ENCODE data around the gene COP1. TPM values are rescaled to one million over a fixed set of nuclear protein-coding genes. Genes with fewer than 3 reads are reported as not detected.

Gene COP1
- total RNA-seq, 6 donors from 2014 or later = 40.4 to 113 (median 68.3) TPM

DNA sequence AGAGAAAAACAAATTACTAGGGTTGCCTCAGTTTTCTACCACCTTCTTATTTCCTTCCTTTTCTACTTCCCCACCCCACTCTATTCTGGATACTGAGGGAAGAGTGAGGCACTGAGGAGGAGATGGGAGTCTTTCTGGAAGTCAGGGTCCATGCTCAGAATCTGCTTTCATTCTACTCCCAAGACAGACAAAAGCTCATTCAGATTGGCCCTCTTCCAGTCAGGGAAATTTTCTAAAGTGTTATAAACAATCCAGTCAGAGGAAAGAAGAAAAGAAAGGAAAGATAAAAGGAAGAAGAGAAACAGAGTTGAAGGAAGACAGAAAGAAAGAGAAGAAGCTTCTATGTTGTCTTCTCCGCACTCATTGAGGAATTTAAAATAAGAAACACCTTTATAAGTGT is 228.6 kb downstream of the COP1 start:
- ATAC-seq (ENCODE audit: low FRiP score in 2 of 2) (no peak), DNase-seq (no peak)
- 88 to 97% methylated on average over 1 of the region's 1 CpG for WGBS, 2 donors

DNA sequence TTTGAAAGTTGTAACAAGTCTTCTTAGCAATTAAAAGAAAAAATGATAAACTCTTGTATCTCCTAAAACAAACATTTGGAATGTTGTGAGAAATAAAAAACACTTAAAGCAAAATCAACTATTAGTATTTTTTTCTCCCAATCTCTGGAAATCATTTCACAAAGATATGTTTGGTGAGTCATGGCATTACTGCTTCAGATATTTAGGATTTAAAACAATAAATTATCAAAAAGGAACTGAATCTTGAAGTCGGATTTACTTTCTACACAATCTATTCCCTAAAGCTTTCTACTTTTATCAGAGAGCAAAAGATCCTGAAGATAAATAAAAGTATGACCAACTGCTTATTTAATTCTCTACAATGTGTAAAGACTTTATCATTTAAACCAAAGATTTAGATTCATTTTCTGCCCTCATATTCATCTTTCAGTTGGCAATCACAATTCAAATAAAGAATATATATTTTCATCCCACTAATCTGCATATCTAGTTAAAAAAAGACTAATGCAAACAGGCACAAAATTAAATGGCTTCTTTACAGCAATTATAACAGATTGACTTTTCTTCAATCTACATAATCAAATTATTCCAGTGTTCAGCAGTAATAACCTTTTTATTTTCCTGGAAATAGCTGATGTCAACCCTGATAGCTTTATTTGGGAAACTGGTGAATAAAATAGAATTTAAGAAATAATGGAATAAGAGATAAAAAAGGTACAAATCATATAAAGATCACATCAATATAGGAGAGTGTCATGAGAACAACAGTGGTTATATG is 230.0 kb downstream of the COP1 start:
- TF ChIP-seq EP300 (IDR thresholded peaks at IDR 0.05) (no peak), POLR2AphosphoS5 (IDR thresholded peaks at IDR 0.05) (no peak)
- H3K4me3 ChIP-seq = no peak overlapping the region
- H3K27ac ChIP-seq = no peak overlapping the region
- ATAC-seq (ENCODE audit: low FRiP score in 2 of 2) = no peak
- no peaks in the 10 kb centered on the region for H3K9me3 ChIP-seq
- H3K4me1 ChIP-seq = peaks cover 0 to 9% (median 3%) of the 10 kb centered on the region in 4 donors
- no peak for DNase-seq
- peaks cover 0 to 16% (median 2%) of the 10 kb centered on the region in 4 donors for H3K36me3 ChIP-seq
- WGBS, 2 donors = 89 to 90% methylated on average over 1 of the region's 1 CpG
- H3K27me3 ChIP-seq = no peaks in the 10 kb centered on the region

More for the DNA sequence above, 228.6 kb downstream of the COP1 start:
- H3K4me1 ChIP-seq = peaks cover 0 to 9% (median 3%) of the 10 kb centered on the region in 4 donors
- H3K36me3 ChIP-seq = peaks cover 0 to 25% (median 9%) of the 10 kb centered on the region in 4 donors
- H3K9me3 ChIP-seq = peaks cover 0 to 5% (median 0%) of the 10 kb centered on the region in 4 donors
- H3K27ac ChIP-seq = no peak overlapping the region
- no peaks in the 10 kb centered on the region for H3K27me3 ChIP-seq
- TF ChIP-seq, protein P1, sequence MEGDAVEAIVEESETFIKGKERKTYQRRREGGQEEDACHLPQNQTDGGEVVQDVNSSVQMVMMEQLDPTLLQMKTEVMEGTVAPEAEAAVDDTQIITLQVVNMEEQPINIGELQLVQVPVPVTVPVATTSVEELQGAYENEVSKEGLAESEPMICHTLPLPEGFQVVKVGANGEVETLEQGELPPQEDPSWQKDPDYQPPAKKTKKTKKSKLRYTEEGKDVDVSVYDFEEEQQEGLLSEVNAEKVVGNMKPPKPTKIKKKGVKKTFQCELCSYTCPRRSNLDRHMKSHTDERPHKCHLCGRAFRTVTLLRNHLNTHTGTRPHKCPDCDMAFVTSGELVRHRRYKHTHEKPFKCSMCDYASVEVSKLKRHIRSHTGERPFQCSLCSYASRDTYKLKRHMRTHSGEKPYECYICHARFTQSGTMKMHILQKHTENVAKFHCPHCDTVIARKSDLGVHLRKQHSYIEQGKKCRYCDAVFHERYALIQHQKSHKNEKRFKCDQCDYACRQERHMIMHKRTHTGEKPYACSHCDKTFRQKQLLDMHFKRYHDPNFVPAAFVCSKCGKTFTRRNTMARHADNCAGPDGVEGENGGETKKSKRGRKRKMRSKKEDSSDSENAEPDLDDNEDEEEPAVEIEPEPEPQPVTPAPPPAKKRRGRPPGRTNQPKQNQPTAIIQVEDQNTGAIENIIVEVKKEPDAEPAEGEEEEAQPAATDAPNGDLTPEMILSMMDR (IDR thresholded peaks at IDR 0.05) = no peak
- no peak for TF ChIP-seq POLR2AphosphoS5 (IDR thresholded peaks at IDR 0.05)
- H3K4me3 ChIP-seq = no peak overlapping the region

DNA sequence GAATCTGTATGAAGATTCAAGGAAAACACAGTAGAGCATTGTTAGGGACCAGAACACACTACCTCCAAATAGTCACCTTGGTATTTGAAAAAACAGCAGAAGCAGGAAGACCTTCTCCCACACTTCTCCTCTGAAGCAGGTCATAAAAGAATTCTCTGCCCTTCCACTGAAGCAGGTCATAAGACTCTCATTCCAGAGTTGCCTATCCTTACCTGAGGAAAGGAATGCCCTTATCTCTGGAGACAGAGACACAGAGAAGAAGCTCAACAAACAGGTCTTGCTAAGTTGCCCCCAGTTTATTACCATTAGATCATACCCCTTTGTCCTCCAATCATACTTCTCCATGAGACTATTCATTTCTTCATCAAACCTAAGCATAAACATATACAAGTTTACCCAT is 237.9 kb downstream of the COP1 start:
- Histone ChIP-seq H3K4me3 (no peak overlapping the region), H3K4me1 (no peaks in the 10 kb centered on the region), H3K9me3 (no peaks in the 10 kb centered on the region), H3K36me3 (peaks cover 0 to 39% (median 11%) of the 10 kb centered on the region in 4 donors), H3K27me3 (no peaks in the 10 kb centered on the region), H3K27ac (no peak overlapping the region)
- DNase-seq (no peak), ATAC-seq (ENCODE audit: low FRiP score in 2 of 2) (no peak)
- TF ChIP-seq POLR2AphosphoS5 (IDR thresholded peaks at IDR 0.05) = no peak
- TF ChIP-seq, protein P1 (IDR thresholded peaks at IDR 0.05) = no peak
- TF ChIP-seq EP300 (IDR thresholded peaks at IDR 0.05) = no peak
- TF ChIP-seq POLR2A (IDR thresholded peaks at IDR 0.05) = no peak

DNA sequence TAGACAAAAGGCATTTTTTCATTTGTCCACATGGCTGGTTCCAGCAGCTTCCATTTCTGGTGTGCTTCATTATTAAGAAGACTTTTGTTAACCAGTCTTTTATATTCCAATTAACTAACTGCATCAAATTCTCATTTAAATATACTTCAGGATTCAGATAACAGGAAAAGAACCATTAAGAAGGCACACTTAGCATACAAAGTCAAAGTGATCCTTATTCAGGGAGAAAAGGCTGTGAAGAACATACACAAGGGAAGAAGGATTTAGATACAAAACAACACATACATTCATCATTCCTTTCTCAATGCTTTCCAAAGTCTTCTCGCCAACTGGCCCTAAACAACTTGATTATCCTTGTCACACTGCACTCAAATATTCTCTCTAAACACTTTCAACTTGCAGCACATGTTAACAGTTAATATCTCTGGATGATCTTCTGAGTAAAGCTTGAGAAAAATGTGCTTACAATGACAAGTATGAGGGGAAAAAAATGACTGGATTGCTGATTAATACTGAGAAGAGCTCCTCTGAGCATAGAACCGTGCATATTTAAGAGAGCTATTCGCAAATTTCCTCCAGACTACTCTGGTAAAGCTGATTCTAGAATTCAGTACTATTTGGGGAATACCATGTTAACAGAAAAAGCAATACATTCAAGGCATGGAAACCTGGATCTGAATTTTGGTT is 238.5 kb downstream of the COP1 start:
- no peaks in the 10 kb centered on the region for H3K4me1 ChIP-seq
- DNase-seq (no peak), ATAC-seq (ENCODE audit: low FRiP score in 2 of 2) (no peak)
- TF ChIP-seq, protein P1 (IDR thresholded peaks at IDR 0.05) = no peak
- TF ChIP-seq POLR2A (IDR thresholded peaks at IDR 0.05) = no peak
- TF ChIP-seq POLR2AphosphoS5 (IDR thresholded peaks at IDR 0.05) = no peak
- no peak for TF ChIP-seq EP300 (IDR thresholded peaks at IDR 0.05)
- peaks cover 0 to 36% (median 9%) of the 10 kb centered on the region in 4 donors for H3K36me3 ChIP-seq
- 66 to 70% methylated on average over 3 of the region's 3 CpGs for WGBS, 2 donors
- H3K27ac ChIP-seq = no peak overlapping the region
- H3K9me3 ChIP-seq = no peaks in the 10 kb centered on the region
- H3K4me3 ChIP-seq = no peak overlapping the region
- no peaks in the 10 kb centered on the region for H3K27me3 ChIP-seq

DNA sequence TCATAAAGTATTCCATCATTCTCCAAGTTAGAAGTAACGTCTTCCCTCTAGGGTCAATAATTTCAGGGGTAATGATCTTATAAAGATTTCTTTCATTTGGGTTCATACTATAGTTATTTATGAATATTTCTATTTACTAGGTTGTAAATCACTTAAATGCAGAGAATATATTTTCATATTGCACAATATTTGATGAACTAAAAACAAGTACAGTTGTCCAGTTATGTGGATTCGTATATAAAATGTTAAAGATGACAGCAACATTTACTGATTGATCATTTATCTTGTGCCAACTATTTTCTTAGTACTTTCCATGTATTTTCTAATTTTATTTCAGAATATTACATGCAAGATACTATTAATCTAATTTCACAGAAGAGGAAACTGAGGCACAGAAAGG is 243.3 kb downstream of the COP1 start:
- Histone ChIP-seq H3K36me3 (peaks cover 0 to 16% (median 6%) of the 10 kb centered on the region in 4 donors), H3K27me3 (no peaks in the 10 kb centered on the region), H3K27ac (no peak overlapping the region), H3K4me1 (no peaks in the 10 kb centered on the region), H3K4me3 (no peak overlapping the region), H3K9me3 (no peaks in the 10 kb centered on the region)
- TF ChIP-seq POLR2AphosphoS5 (IDR thresholded peaks at IDR 0.05) = no peak
- TF ChIP-seq POLR2A (IDR thresholded peaks at IDR 0.05) = no peak
- TF ChIP-seq, protein P1 (IDR thresholded peaks at IDR 0.05) = no peak
- no peak for TF ChIP-seq EP300 (IDR thresholded peaks at IDR 0.05)
- ATAC-seq (ENCODE audit: low FRiP score in 2 of 2) = no peak
- no peak for DNase-seq
- 89 to 95% methylated on average over 2 of the region's 2 CpGs for whole genome bisulfite sequencing, 2 donors

All from upper lobe of left lung (tissue), 6 donors.